ENCODE data around the gene DERA. TPM values are rescaled to one million over a fixed set of nuclear protein-coding genes. Genes with fewer than 3 reads are reported as not detected.
"Not testable (repeated sequence)": the region's sequence is repeated elsewhere in the genome, so short reads cannot be mapped to it uniquely, and the experiment has no call there.

DERA gene
- total RNA-seq, 1 experiment from 2014 or later: 34.7 TPM

DNA sequence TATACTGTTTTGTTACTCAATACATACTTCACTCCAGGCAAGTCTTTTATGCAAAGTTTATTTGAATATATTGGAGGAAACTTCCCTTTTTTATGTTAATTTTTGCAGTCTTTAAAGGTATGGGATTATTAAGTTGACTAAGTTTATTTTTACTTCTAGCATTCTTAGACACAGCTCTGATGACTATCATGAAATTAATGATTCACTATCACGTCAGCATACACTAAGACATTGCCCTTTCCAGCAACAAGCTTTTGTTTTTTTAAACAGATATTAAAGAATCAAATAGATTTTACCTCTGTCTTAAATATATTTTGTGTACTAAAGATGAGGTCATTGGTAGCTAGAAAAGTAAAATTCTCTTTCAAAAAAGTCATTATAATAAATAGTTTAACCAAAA lies 52.1 kb downstream of the DERA start:
- Histone ChIP-seq H3K27me3 (ENCODE audit: control insufficient read depth, insufficient read depth, low read length) (no peaks in the 10 kb centered on the region), H3K36me3 (replicated peaks; ENCODE audit: control insufficient read depth, insufficient read depth, low read length) (no peaks in the 10 kb centered on the region), H3K4me3 (ENCODE audit: insufficient read depth, low read depth, low read length) (no peak overlapping the region)
- no peak for DNase-seq

DNA sequence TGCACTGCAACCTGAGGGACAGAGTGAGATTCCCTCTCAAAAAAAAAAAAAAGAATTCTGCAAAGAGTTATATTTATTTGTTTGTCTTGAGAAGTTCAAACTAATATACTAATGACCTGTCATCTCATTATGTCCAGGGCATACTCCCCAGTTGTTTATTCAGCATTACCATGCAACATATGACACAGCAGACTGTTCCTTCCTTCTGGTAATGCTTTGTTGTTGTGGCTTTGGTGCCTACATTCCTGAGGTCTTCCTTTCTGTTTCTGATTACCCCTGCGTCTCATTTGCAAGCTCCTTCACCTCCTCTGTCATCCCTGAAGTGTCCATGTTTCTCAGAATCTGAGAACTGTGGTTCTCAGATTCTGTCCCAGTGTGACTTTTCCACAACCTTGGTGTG lies 55.3 kb downstream of the DERA start:
- Histone ChIP-seq H3K27me3 (ENCODE audit: control insufficient read depth, insufficient read depth, low read length) (no peaks in the 10 kb centered on the region), H3K36me3 (replicated peaks; ENCODE audit: control insufficient read depth, insufficient read depth, low read length) (no peaks in the 10 kb centered on the region), H3K4me3 (ENCODE audit: insufficient read depth, low read depth, low read length) (no peak overlapping the region)
- no peak for DNase-seq

- H3K4me3 ChIP-seq (ENCODE audit: insufficient read depth, low read depth, low read length); H3K27me3 ChIP-seq (ENCODE audit: control insufficient read depth, insufficient read depth, low read length); DNase-seq; H3K36me3 ChIP-seq (replicated peaks; ENCODE audit: control insufficient read depth, insufficient read depth, low read length): not testable (repeated sequence)
Observed at GRCh38 chr12:15967053-15967452, 55.9 kb downstream of the DERA start.

- no peaks in the 10 kb centered on the region for H3K27me3 ChIP-seq (ENCODE audit: control insufficient read depth, insufficient read depth, low read length)
- no peak overlapping the region for H3K4me3 ChIP-seq (ENCODE audit: insufficient read depth, low read depth, low read length)
- no peaks in the 10 kb centered on the region for H3K36me3 ChIP-seq (replicated peaks; ENCODE audit: control insufficient read depth, insufficient read depth, low read length)
- DNase-seq: no peak
Observed at GRCh38 chr12:15971211-15971610, 60.1 kb downstream of the DERA start.

DNA sequence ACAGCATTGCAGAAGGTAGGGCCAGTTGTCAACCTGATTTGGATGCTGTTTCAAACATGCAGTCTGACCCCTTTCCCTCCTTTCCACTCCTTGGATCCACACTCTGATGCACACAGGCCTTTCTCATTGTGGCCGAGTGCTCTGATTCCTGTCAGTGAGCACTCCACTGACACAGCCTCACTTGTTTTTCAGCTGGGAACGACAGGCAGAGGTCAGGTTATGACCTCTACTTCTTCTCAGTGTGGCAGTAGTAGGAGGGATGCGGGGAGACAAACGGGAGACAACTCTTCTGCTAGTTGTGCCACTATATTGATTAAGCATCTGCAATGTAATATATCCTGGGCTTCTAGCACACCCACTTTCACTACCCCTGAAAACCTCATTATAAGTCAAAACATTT lies 61.8 kb downstream of the DERA start:
- no peak for DNase-seq
- no peaks in the 10 kb centered on the region for H3K36me3 ChIP-seq (replicated peaks; ENCODE audit: control insufficient read depth, insufficient read depth, low read length)
- H3K4me3 ChIP-seq (ENCODE audit: insufficient read depth, low read depth, low read length): no peak overlapping the region
- no peaks in the 10 kb centered on the region for H3K27me3 ChIP-seq (ENCODE audit: control insufficient read depth, insufficient read depth, low read length)

- Histone ChIP-seq H3K36me3 (replicated peaks; ENCODE audit: control insufficient read depth, insufficient read depth, low read length) (no peaks in the 10 kb centered on the region), H3K27me3 (ENCODE audit: control insufficient read depth, insufficient read depth, low read length) (no peaks in the 10 kb centered on the region), H3K4me3 (ENCODE audit: insufficient read depth, low read depth, low read length) (no peak overlapping the region)
- DNase-seq: no peak
Observed at GRCh38 chr12:15977999-15978951, 67.1 kb downstream of the DERA start.

- H3K27me3 ChIP-seq (ENCODE audit: control insufficient read depth, insufficient read depth, low read length): no peaks in the 10 kb centered on the region
- H3K4me3 ChIP-seq (ENCODE audit: insufficient read depth, low read depth, low read length): no peak overlapping the region
- DNase-seq: peak; percentile 72
- no peaks in the 10 kb centered on the region for H3K36me3 ChIP-seq (replicated peaks; ENCODE audit: control insufficient read depth, insufficient read depth, low read length)
Observed at GRCh38 chr12:15979096-15980092, 68.3 kb downstream of the DERA start.

- no peak for DNase-seq
- Histone ChIP-seq H3K27me3 (ENCODE audit: control insufficient read depth, insufficient read depth, low read length) (no peaks in the 10 kb centered on the region), H3K36me3 (replicated peaks; ENCODE audit: control insufficient read depth, insufficient read depth, low read length) (no peaks in the 10 kb centered on the region), H3K4me3 (ENCODE audit: insufficient read depth, low read depth, low read length) (no peak overlapping the region)
Observed at GRCh38 chr12:15982071-15982470, 70.9 kb downstream of the DERA start.

GRCh38 chr12:15982471-15982870 lies 71.3 kb downstream of the DERA start:
- no peaks in the 10 kb centered on the region for H3K27me3 ChIP-seq (ENCODE audit: control insufficient read depth, insufficient read depth, low read length)
- peak; percentile 36 for DNase-seq
- H3K36me3 ChIP-seq (replicated peaks; ENCODE audit: control insufficient read depth, insufficient read depth, low read length): no peaks in the 10 kb centered on the region
- H3K4me3 ChIP-seq (ENCODE audit: insufficient read depth, low read depth, low read length): no peak overlapping the region

GRCh38 chr12:15982921-15983320 lies 71.8 kb downstream of the DERA start:
- DNase-seq: peak; percentile 14
- Histone ChIP-seq H3K27me3 (ENCODE audit: control insufficient read depth, insufficient read depth, low read length) (no peaks in the 10 kb centered on the region), H3K36me3 (replicated peaks; ENCODE audit: control insufficient read depth, insufficient read depth, low read length) (no peaks in the 10 kb centered on the region), H3K4me3 (ENCODE audit: insufficient read depth, low read depth, low read length) (no peak overlapping the region)

DNA sequence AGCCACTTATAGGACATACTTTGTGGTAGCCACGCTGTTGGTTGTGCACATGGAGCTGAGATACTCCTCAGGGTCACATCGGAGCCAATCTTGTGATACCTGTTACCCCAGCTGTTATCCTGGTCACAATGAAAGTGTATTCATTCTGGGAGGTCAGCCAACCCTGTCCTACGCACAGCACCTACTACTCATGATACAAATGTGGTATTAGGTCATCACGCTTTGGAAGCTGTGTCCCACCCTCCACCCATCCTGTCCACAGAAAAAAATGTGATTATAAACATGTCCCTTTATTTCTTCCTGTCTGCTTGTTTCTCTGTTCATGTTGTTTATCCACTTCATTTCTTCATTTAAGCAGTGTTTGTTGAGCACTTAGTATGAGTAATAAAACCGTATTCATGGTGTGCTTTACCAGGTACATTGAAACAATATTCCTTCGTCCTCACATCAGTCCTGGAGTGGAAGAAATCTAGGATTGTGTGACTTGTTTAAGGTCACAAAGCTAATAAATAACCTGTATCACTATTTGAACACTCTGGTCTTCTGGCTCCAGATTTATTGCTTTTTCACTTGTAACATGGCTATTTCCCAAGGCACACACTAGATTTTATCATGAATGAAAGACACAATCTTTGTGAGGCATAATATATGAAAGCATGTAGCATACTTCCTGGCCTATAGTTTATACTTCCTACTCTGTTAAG lies 73.1 kb downstream of the DERA start:
- Histone ChIP-seq H3K27me3 (ENCODE audit: control insufficient read depth, insufficient read depth, low read length) (no peaks in the 10 kb centered on the region), H3K4me3 (ENCODE audit: insufficient read depth, low read depth, low read length) (no peak overlapping the region), H3K36me3 (replicated peaks; ENCODE audit: control insufficient read depth, insufficient read depth, low read length) (no peaks in the 10 kb centered on the region)
- DNase-seq: no peak

- H3K27me3 ChIP-seq (ENCODE audit: control insufficient read depth, insufficient read depth, low read length): no peaks in the 10 kb centered on the region
- H3K36me3 ChIP-seq (replicated peaks; ENCODE audit: control insufficient read depth, insufficient read depth, low read length): no peaks in the 10 kb centered on the region
- no peak overlapping the region for H3K4me3 ChIP-seq (ENCODE audit: insufficient read depth, low read depth, low read length)
- no peak for DNase-seq
Observed at GRCh38 chr12:15984963-15985362, 73.8 kb downstream of the DERA start.

DNA sequence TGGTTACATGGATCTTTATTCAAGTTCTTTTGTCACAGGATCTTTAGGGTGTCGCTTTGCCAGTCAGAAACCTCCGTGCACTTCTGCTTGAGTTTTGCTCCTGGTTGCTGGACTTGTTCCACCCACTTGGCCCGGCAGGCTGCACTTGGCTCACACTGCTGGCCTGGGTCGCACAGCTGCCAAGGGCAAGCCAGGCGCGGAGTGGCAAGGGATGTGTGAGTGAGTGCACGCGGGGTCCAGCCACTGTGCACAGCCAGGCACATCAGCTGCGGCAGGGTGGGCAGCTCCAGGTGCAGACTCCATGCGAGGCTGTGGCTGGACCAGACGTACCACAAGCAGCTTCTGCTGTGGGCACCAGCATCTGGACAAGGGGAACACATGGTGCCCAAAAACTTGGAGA lies 76.6 kb downstream of the DERA start:
- DNase-seq: no peak
- Histone ChIP-seq H3K27me3 (ENCODE audit: control insufficient read depth, insufficient read depth, low read length) (no peaks in the 10 kb centered on the region), H3K4me3 (ENCODE audit: insufficient read depth, low read depth, low read length) (no peak overlapping the region), H3K36me3 (replicated peaks; ENCODE audit: control insufficient read depth, insufficient read depth, low read length) (no peaks in the 10 kb centered on the region)

DNA sequence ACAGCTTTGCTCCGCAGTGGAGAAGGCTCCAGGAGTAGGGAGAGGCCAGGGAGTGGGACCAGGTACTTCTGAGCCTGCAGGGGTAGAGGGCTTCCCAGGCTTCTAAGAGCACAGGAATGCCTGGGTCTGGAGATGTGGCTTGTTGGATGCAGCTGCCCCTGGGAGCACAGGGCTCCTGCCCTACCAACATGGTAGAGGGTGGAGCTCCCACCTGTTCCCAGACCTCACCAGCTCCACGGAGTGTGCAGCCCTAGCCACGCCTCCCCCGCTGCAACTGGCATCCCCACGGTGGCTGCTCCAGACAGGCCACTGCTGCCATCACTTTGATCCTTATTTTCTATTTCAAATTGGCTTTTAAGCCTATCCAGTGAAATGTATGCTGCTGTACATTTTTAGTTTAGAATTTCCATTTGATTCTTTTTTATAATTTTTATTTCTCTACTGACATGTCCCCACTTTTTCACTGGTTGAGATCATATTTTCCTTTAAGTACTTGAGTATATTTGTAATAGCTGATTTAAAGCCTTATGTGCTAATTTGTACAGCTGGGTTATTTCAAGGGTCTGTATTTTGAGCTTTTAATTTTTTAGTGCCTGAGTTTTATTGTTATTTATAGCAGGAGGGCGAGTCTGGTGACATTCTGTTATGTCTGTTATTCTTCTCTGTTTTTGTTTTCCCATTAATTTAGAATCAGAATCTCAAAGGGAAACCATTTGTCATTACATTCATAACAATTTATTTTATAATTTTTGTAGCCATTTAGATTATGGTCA lies 78.0 kb downstream of the DERA start:
- H3K27me3 ChIP-seq (ENCODE audit: control insufficient read depth, insufficient read depth, low read length): no peaks in the 10 kb centered on the region

More for the DNA sequence above, 78.0 kb downstream of the DERA start:
- no peak overlapping the region for H3K4me3 ChIP-seq (ENCODE audit: insufficient read depth, low read depth, low read length)
- DNase-seq: no peak
- no peaks in the 10 kb centered on the region for H3K36me3 ChIP-seq (replicated peaks; ENCODE audit: control insufficient read depth, insufficient read depth, low read length)

All from H7 (cell line).